Dedifferentiated amniotic fluid mesenchymal stem cell (primary cell): ENCODE results near the gene ZNF154.
"Not testable (repeated sequence)": the region's sequence is repeated elsewhere in the genome, so short reads cannot be mapped to it uniquely, and the experiment has no call there.

Experiments
- DNase-seq: peaks from one replicate; pipeline ENCODE4 v3.0.0-alpha.2; 2016; ENCODE audit errors: extremely low spot score

ZNF154 gene

GRCh38 chr19:57708641-57709361 lies at the start of gene ZNF154:
Gene ZNF154 (minus strand): TSS chr19:57709204. CDS start chr19:57708971, 233 bp downstream.
- no peak for DNase-seq

GRCh38 chr19:57757941-57758340 lies 48.9 kb upstream of the ZNF154 start:
- no peak for DNase-seq

- no peak for DNase-seq
Observed at GRCh38 chr19:57755031-57755430, 46.0 kb upstream of the ZNF154 start.

GRCh38 chr19:57754091-57754673 lies 45.2 kb upstream of the ZNF154 start:
- no peak for DNase-seq

- no peak for DNase-seq
Observed at GRCh38 chr19:57748029-57748428, 39.0 kb upstream of the ZNF154 start.

GRCh38 chr19:57747472-57747807 lies 38.4 kb upstream of the ZNF154 start:
- no peak for DNase-seq

GRCh38 chr19:57746580-57747471 lies 37.8 kb upstream of the ZNF154 start, which contains the start of gene ZNF776:
Gene ZNF776 (plus strand): TSS chr19:57746815. CDS start chr19:57747059, 244 bp downstream.
- DNase-seq = peak; percentile 93

DNA sequence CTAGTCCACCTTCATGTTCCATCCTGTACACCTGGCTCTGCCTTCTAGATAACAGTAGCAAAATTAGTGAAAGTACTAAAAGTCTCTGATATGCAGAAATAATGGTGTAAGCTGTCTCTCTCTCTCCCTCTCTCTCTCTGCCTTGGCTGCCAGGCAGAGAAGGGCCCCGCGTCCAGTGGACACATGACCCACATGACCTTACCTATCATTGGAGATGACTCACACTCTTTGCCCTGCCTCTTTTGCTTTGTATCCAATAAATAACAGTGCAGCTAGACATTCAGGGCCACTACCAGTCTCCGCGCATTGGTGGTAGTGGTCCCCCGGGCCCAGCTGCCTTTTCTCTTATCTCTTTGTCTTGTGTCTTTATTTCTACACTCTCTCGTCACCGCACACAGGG lies 29.8 kb upstream of the ZNF154 start:
- DNase-seq = not testable (repeated sequence)

DNA sequence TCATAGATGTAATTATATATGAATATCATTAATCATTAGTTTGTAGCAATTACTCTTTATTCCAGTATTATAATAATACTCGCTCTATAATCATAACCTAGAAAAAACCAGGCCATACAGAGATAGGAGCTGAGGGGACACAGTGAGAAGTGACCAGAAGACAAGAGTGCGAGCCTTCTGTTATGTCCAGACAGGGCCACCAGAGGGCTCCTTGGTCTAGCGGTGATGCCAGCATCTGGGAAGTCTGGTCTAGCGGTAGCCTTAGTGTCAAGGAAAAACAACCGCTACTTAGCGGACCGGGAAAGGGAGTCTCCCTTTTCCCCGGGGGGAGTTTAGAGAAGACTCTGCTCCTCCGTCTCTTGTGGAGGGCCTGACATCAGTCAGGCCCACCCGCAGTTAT lies 29.3 kb upstream of the ZNF154 start:
- DNase-seq = not testable (repeated sequence)

GRCh38 chr19:57720878-57721277 lies 11.9 kb upstream of the ZNF154 start:
- DNase-seq = no peak

GRCh38 chr19:57719901-57720519 lies 11.0 kb upstream of the ZNF154 start:
- DNase-seq = no peak

DNA sequence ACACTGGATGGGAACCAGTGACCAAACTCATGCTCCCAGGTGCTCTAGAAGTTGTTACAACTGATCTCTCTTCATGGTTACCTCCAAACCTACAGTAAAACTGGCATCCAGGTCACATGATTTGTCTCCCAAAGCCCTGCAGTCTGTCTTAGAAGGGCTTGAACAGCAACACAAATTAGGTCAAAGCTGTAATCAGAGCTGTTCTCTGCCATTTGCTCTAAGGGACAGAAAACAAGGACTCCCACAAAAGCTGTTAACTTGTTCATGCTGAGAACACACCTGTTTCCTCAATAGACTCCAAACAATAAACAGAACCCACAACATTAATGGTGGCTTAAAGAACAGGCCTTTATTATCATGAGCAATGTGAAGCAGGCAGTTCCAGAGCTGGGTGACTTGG lies 10.4 kb upstream of the ZNF154 start:
- DNase-seq = no peak

GRCh38 chr19:57712222-57712621 lies 3.2 kb upstream of the ZNF154 start:
- DNase-seq = no peak

GRCh38 chr19:57709616-57710015 lies 612 bp upstream of the ZNF154 start:
- DNase-seq = no peak

- DNase-seq = no peak
Observed at GRCh38 chr19:57706346-57706745, 2.7 kb downstream of the ZNF154 start.

DNA sequence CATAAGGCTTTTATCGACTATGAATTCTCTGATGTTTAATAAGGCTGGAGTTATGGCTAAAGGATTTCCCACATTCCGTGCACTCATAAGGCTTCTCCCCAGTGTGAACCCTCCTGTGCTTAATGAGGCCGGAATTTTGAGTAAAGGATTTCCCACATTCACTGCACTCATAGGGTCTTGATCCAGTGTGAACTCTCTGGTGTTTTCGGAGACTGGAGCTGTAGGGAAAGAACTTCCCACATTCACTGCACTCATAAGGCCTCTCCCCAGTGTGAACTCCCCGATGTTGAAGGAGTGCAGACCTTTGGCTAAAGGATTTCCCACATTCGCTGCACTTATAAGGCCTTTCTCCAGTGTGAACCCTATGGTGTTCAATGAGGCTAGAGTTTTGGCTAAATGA lies 7.4 kb downstream of the ZNF154 start:
- no peak for DNase-seq

DNA sequence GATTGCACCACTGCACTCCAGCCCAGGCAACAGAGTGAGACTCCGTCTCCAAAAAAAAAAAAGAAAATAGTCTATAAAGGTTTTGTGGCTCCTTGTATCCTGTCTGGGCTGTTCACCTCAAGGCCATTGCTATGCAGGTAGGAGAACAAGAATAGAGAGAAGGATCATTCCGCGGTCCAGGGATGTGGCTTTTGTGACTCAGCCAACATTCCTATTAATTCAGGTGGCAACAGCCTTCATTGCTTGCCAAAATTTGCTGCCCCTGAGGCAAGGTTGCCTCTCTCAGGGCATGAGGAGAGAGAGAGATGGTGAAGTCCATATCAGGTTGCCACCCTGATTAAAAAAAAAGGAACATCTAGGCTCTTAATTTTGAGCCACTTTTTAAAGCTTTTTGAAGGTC lies 19.3 kb downstream of the ZNF154 start:
- DNase-seq = no peak

DNA sequence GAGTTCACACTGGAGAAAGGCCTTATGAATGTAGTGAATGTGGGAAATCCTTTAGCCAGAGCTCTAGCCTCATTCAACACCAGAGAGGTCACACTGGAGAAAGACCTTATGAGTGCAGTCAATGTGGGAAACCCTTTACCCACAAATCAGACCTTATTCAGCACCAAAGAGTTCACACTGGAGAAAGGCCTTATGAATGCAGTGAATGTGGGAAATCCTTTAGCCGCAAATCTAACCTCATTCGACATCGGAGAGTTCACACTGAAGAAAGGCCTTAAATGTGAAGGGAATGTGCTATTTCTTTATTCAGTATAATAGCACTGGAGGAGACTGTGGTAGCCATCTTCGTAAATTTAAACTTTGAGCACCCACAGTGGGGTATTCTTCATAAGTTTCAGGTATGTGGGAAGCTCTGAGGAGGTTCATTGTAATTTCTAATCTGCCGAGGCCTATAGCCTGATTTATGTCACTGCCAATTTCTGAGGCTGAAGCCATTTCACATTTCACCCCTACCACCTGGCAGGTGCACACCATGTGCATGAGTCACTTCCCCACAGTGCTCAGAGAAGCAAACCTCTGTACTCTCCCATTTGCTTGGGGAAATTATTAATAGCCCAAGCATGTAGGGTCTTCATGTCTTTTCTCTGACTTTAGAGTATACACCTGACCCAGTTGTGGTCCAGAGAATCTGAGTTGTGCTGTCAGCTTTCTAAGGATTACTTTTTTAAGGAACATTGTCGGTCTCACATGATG lies 20.8 kb downstream of the ZNF154 start:
- no peak for DNase-seq

DNA sequence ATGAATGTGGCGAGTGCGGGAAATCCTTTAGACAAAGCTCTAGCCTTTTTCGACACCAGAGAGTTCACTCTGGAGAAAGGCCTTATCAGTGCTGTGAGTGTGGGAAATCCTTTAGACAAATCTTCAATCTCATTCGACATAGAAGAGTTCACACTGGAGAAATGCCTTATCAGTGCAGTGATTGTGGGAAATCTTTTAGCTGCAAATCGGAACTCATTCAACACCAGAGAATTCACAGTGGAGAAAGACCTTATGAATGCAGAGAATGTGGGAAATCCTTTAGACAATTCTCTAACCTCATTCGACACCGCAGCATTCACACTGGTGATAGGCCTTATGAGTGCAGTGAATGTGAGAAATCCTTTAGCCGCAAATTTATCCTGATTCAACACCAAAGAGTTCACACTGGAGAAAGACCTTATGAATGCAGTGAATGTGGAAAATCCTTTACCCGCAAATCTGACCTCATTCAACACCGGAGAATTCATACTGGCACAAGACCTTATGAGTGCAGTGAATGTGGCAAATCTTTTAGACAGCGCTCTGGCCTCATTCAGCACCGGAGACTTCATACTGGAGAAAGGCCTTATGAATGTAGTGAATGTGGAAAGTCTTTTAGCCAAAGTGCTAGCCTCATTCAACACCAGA lies 21.5 kb downstream of the ZNF154 start:
- DNase-seq = no peak

DNA sequence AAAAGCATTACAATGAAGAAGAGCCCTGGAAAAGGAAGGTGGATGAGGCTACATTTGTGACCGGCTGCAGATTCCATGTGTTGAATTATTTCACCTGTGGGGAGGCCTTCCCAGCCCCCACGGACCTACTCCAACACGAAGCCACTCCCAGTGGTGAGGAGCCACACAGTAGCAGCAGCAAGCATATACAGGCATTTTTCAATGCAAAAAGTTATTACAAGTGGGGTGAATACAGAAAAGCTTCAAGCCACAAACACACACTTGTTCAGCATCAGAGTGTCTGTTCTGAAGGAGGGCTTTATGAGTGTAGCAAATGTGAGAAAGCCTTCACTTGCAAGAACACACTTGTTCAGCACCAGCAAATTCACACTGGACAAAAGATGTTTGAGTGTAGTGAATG lies 22.3 kb downstream of the ZNF154 start:
- no peak for DNase-seq

DNA sequence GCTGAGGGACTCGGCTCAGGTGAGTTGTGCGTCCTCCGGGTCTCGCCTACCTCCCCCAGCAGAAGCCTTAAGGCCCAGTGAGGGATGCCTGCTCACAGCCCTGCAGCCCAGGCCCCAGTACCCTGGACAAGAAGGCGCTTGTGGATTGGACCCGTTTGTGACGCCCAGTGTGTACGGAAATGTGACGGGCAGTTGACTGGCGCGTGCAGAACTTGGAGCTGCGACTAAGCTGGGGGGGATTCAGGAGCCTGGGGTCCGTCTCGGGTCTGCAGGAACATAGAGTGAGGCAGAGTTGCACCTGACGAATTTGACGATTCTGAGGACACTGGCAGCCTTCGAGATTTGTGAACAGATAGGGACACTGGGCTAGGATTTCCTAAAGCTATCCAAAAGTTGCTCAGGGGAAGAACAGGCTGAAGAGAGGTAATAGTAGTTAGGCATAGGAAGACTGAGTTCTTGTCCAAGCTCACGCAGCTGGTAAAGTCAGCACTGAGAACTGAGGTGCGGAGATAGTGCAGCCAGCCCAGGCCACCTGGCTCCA lies 26.7 kb downstream of the ZNF154 start:
- DNase-seq = no peak
